SK-N-SH (cell line): ENCODE results near the gene ZNF563. TPM values are rescaled to one million over a fixed set of nuclear protein-coding genes. Genes with fewer than 3 reads are reported as not detected.

ENCODE experiments used
- CTCF ChIA-PET: fragments of 300-600, 350-600 bp; formaldehyde crosslinking; extraction: SDS; loops from one replicate; lab custom pipeline; 2021; lab: Yijun Ruan, JAX
- POLR2A ChIA-PET: fragments of 350-600 bp; sonication (Branson Sonifier 250); formaldehyde crosslinking; extraction: SDS; loops from one replicate; lab custom pipeline; 2020; ENCODE audit warnings: antibody characterized with exemption, inconsistent platforms; lab: Yijun Ruan, JAX
- DNase-seq: peaks from one replicate; pipeline ENCODE4 v3.0.0; 2012
- H2AFZ ChIP-seq: fragments of 200-600 bp; sonication (generic); 2 replicates; pipeline ENCODE4 v1.8.1; 2016; ENCODE audit warnings: antibody characterized with exemption, mild to moderate bottlenecking, low read depth
- H3F3A ChIP-seq: fragments of 200-600 bp; sonication (generic); replicated peaks from 2 replicates; pipeline ENCODE3; 2016; ENCODE audit warnings: antibody characterized with exemption, mild to moderate bottlenecking; ENCODE audit not compliant: insufficient read depth
- H3K27ac ChIP-seq, 2 experiments: fragments of 200-500 bp in 1 of 2; fragments of 200-600 bp in 1 of 2; sonication (Bioruptor generic) in 1 of 2; sonication (generic), shearing (Covaris generic) in 1 of 2; 2 replicates each; pipeline versions ENCODE4 v1.5.1 to v1.6.1; 2014 to 2016; ENCODE audit warnings: low read depth in 2 of 2, inconsistent platforms in 1 of 2, low read length in 1 of 2, mild to moderate bottlenecking in 1 of 2, mixed read lengths in 1 of 2
- H3K27me3 ChIP-seq: fragments of 200-600 bp; sonication (generic), shearing (Covaris generic); 2 replicates; pipeline ENCODE4 v1.6.1; 2016; ENCODE audit warnings: mixed run types; ENCODE audit not compliant: insufficient read depth
- H3K36me3 ChIP-seq, 2 experiments: fragments of 200-500 bp in 1 of 2; fragments of 200-600 bp in 1 of 2; sonication (Bioruptor generic) in 1 of 2; sonication (generic) in 1 of 2; replicated peaks in 1 of 2; 2 replicates each; pipeline versions ENCODE3 to v1.5.1; 2014 to 2016; ENCODE audit warnings: low read length in 1 of 2, mild to moderate bottlenecking in 1 of 2; ENCODE audit not compliant: insufficient read depth in 2 of 2, control insufficient read depth in 1 of 2
- H3K4me1 ChIP-seq, 2 experiments: fragments of 200-500 bp in 1 of 2; fragments of 200-600 bp in 1 of 2; sonication (Bioruptor generic) in 1 of 2; sonication (generic), shearing (Covaris generic) in 1 of 2; 2 replicates each; pipeline versions ENCODE4 v1.5.1 to v1.6.1; 2014 to 2016; ENCODE audit warnings: low read depth in 1 of 2, low read length in 1 of 2, mixed run types in 1 of 2; ENCODE audit not compliant: insufficient read depth in 2 of 2, control insufficient read depth in 1 of 2
- H3K4me2 ChIP-seq: fragments of 200-600 bp; sonication (generic), shearing (Covaris generic); 2 replicates; pipeline ENCODE4 v1.6.1; 2017; ENCODE audit warnings: mixed run types
- H3K4me3 ChIP-seq, 2 experiments: fragments of 200-500 bp in 1 of 2; fragments of 200-600 bp in 1 of 2; sonication (Bioruptor generic) in 1 of 2; sonication (generic), shearing (Covaris generic) in 1 of 2; 2 replicates each; pipeline versions ENCODE4 v1.5.1 to v1.8.1; 2014 to 2016; ENCODE audit warnings: low read depth in 2 of 2, inconsistent platforms in 1 of 2, low read length in 1 of 2, mild to moderate bottlenecking in 1 of 2, mixed read lengths in 1 of 2, moderate library complexity in 1 of 2
- H3K79me2 ChIP-seq: fragments of 200-600 bp; sonication (generic); 2 replicates; pipeline ENCODE4 v1.8.1; 2017; ENCODE audit warnings: mild to moderate bottlenecking; ENCODE audit not compliant: insufficient read depth
- H3K9ac ChIP-seq: fragments of 200-600 bp; sonication (generic); 2 replicates; pipeline ENCODE4 v1.6.1; 2017; ENCODE audit warnings: mixed run types
- H3K9me2 ChIP-seq: fragments of 200-600 bp; sonication (generic); 2 replicates; pipeline ENCODE4 v1.6.1; 2017; ENCODE audit warnings: mixed run types
- H3K9me3 ChIP-seq: fragments of 200-600 bp; sonication (generic); 2 replicates; pipeline ENCODE4 v1.6.1; 2017; ENCODE audit warnings: mixed run types, mild to moderate bottlenecking, moderate library complexity
- H4K20me1 ChIP-seq: fragments of 200-600 bp; sonication (generic); 2 replicates; pipeline ENCODE4 v1.6.1; 2017; ENCODE audit warnings: mild to moderate bottlenecking, mixed run types; ENCODE audit not compliant: insufficient read depth
- ELF1 ChIP-seq: IDR thresholded peaks from 2 replicates; pipeline ENCODE4 v1.4.0; 2012
- EZH2phosphoT487 ChIP-seq: fragments of 200-600 bp; sonication (generic); IDR thresholded peaks from 2 replicates; pipeline ENCODE4 v1.6.1; 2017; ENCODE audit warnings: low read depth, mixed run types, mild to moderate bottlenecking, antibody characterized with exemption, moderate library complexity, borderline replicate concordance
- FOXM1 ChIP-seq: IDR thresholded peaks from 2 replicates; pipeline ENCODE4 v1.4.0; 2012; ENCODE audit warnings: low read depth, mild to moderate bottlenecking
- IRF3 ChIP-seq: fragments of 150-350 bp; IDR thresholded peaks from 2 replicates; pipeline ENCODE4 v1.6.1; 2016; ENCODE audit warnings: mild to moderate bottlenecking, low read depth, low read length
- JUND ChIP-seq: IDR thresholded peaks from 2 replicates; pipeline ENCODE4 v1.4.0; 2012
- MEF2A ChIP-seq: IDR thresholded peaks from 2 replicates; pipeline ENCODE4 v1.4.0; 2012; ENCODE audit warnings: low read depth, borderline replicate concordance
- NFIC ChIP-seq: IDR thresholded peaks from 2 replicates; pipeline ENCODE4 v1.4.0; 2012; ENCODE audit warnings: borderline replicate concordance
- NRF1 ChIP-seq: IDR thresholded peaks from 2 replicates; pipeline ENCODE4 v1.6.1; 2012; ENCODE audit warnings: low read depth, mild to moderate bottlenecking, low read length
- RAD21 ChIP-seq: IDR thresholded peaks from 2 replicates; pipeline ENCODE4 v1.6.1; 2012; ENCODE audit warnings: mild to moderate bottlenecking, low read length
- REST ChIP-seq: IDR thresholded peaks from 2 replicates; pipeline ENCODE4 v1.6.1; 2012; ENCODE audit warnings: mild to moderate bottlenecking, low read depth, low read length, moderate library complexity
- RFX5 ChIP-seq: IDR thresholded peaks from 2 replicates; pipeline ENCODE4 v1.6.1; 2012; ENCODE audit warnings: mild to moderate bottlenecking, improper control_type of control experiment, low read length
- SMC3 ChIP-seq: IDR thresholded peaks from 2 replicates; pipeline ENCODE4 v1.6.1; 2012; ENCODE audit warnings: low read depth, low read length, improper control_type of control experiment
- TAF1 ChIP-seq: IDR thresholded peaks from 2 replicates; pipeline ENCODE4 v1.6.1; 2012; ENCODE audit warnings: low read depth, mild to moderate bottlenecking, low read length, moderate library complexity, borderline replicate concordance
- USF1 ChIP-seq: IDR thresholded peaks from 2 replicates; pipeline ENCODE4 v1.4.0; 2012; ENCODE audit warnings: low read depth, borderline replicate concordance
- ZBTB33 ChIP-seq: IDR thresholded peaks from 2 replicates; pipeline ENCODE4 v1.4.0; 2012; ENCODE audit warnings: low read depth, borderline replicate concordance
- WGBS: methylation state at CpG from one replicate; pipeline ENCODE4 v1.1.6; 2017; ENCODE audit warnings: low lambda C conversion rate; 5-methylcytosine and 5-hydroxymethylcytosine counted together
- polyA plus RNA-seq, 3 experiments: library from polyadenylated mRNA; depleted of rRNA; stranded (reverse); fragments of >200 nt; gene quantifications; 2 replicates each; pipeline ENCODE4 v1.2.3, GENCODE V29; 2012

Gene ZNF563
- polyA plus RNA-seq, 1 of the 3 experiments (the other 2 are of a cell fraction) = 0.99 TPM

GRCh38 chr19:12345197-12345596 lies 11.8 kb upstream of the ZNF563 start:
- CTCF ChIA-PET = no interaction called here
- DNase-seq = no peak
- H3F3A ChIP-seq = peaks cover 3% of the 10 kb centered on the region
- H3K9me2 ChIP-seq = no peaks in the 10 kb centered on the region
- H3K9ac ChIP-seq = no peak overlapping the region
- no peaks in the 10 kb centered on the region for H3K27me3 ChIP-seq
- H3K79me2 ChIP-seq = no peaks in the 10 kb centered on the region
- H3K36me3 ChIP-seq = peaks cover 3 to 6% of the 10 kb centered on the region in 2 experiments
- H3K9me3 ChIP-seq = peaks cover 12% of the 10 kb centered on the region; the same call in 1 of the 2 replicates
- H3K27ac ChIP-seq = no peak overlapping the region
- no peak overlapping the region for H3K4me2 ChIP-seq
- POLR2A ChIA-PET = no interaction called here
- no peak overlapping the region for H3K4me3 ChIP-seq
- WGBS = 15% methylated on average over 1 of the region's 1 CpG
- no peak overlapping the region for H2AFZ ChIP-seq
- TF ChIP-seq TAF1 (no peak), SMC3 (no peak), ZBTB33 (no peak), REST (no peak), IRF3 (no peak), JUND (no peak), FOXM1 (no peak), ELF1 (no peak), EZH2phosphoT487 (no peak), MEF2A (no peak), NRF1 (no peak), RAD21 (no peak), NFIC (no peak), RFX5 (no peak), USF1 (no peak)
- no peaks in the 10 kb centered on the region for H3K4me1 ChIP-seq
- H4K20me1 ChIP-seq = no peaks in the 10 kb centered on the region
